Esophagus mucosa (tissue), 1 donor: ENCODE measurements around the gene PLVAP. TPM values are rescaled to one million over a fixed set of nuclear protein-coding genes. Genes with fewer than 3 reads are reported as not detected.
A peak's percentile ranks its signal among the peaks of the same experiment; 100 is the strongest.

Source experiments
- ATAC-seq: fragments of 200-7000 bp; cut with Tn5 transposase; one replicate; pipeline ENCODE4 v1.9.1; 2020
- total RNA-seq: library from RNA; stranded (reverse); gene quantifications from one replicate; pipeline ENCODE4 v1.2.4, GENCODE V29; 2023
- donor health status: DM: yes; HTN: yes; CAD: no.

Gene PLVAP
- total RNA-seq: 22.6 TPM

GRCh38 chr19:17376935-17377600 lies at the start of gene PLVAP:
PLVAP (minus strand) TSS chr19:17377342; CDS start chr19:17377288, 54 bp downstream.
- ATAC-seq: peak; percentile 60

GRCh38 chr19:17424743-17425365 lies 47.7 kb upstream of the PLVAP start:
- no peak for ATAC-seq

GRCh38 chr19:17423429-17424208 lies 46.5 kb upstream of the PLVAP start:
- ATAC-seq: no peak

DNA sequence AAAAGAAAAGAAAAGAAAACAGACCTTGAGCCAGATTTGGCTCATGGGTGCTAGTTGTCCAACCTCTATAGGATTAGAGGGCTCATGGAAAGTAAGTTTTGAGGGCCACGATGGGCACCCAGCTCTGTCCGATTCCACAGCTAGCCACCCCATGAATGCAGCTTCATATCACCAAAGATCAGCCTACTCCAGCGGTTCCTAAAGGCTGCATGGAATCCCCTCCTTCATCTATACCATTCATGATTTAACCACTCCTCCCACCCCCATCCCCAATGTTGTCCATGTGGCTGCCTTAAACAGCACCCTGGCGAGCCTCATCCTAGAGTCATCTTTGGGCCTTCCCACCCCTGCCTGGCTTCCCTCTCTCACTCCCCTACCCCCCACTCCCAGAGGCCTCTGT lies 44.8 kb upstream of the PLVAP start:
- no peak for ATAC-seq

- ATAC-seq: peak; percentile 56
Observed at GRCh38 chr19:17420475-17420924, 43.4 kb upstream of the PLVAP start.

DNA sequence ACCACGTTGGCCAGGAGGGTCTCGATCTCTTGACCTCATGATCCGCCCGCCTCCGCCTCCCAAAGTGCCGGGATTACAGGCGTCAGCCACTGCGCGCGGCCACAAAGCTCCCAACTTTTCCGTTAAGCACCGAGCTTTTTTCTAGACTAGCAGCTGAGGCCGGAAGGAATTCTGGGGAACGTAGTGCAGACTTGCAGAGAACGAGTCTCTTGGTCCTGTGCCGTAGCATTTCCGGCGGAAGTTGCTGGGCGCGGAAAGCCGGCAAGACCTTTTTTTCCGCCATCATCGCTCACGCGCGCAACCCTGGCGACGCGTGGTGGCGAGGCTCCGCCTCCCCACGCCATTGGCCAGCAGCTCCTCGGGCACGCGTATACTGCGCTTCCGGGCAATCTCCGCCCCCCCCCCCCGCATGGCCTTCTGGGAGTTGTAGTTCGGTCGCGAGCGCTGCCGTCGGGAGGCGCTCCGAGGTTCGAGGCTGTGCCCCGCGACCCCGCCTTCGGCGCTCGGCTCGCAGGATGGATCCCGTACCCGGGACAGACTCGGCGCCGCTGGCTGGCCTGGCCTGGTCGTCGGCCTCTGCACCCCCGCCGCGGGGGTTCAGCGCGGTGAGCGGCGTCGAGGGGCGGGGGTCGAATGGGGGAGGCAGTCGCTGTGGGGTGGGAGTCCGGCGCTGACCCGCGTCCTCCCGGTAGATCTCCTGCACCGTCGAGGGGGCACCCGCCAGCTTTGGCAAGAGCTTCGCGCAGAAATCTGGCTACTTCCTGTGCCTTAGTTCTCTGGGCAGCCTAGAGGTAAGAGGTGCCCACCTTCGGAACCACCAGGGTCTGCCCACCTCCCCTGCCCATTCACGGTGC lies 42.7 kb upstream of the PLVAP start, which contains the start of gene MVB12A:
MVB12A (plus strand) TSS at position 427 of the 854 bp plus-strand sequence; CDS start at position 516, 89 bp downstream.
- ATAC-seq: peak; percentile 96

DNA sequence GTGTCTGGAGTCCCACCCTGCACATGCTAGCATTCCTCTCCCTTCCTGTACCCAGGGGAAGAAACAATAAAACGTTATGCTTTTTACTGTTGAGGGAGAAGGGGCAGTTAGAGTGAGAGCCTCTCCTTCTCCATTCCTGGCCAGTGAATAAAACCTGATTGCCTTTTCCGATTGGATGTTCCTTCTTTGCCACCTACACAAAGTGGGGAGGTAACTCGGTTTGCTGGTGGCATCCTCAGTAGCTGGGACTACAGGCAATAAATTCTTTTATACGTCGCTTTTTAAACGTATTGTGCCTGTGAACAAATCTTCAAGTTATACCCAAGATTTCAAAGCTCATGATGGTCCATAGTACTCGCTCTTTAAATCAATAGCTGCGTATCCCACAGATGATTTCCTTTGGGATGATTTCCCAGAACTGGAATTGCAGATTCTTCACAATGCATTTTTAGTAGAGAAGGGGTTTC lies 42.0 kb upstream of the PLVAP start:
- ATAC-seq: no peak

DNA sequence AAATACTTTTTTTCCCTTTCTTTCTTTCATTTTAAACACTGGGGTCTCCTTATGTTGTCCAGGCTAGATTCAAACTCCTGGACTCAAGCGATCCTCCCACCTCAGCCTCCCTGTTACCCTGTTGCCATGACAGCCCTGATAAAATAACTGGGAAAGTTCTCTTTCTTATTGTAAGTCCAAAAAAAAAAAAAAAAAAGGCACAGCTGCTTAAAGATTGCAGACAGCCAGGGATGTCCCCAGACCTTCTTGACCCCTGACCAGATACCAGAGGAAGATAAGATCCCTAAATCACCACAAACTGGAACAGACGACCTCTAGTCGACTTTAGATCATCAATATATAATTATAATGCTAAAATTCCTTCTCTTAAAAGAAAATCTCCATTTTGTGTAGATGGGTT lies 41.6 kb upstream of the PLVAP start:
- no peak for ATAC-seq

- ATAC-seq: no peak
Observed at GRCh38 chr19:17415121-17415520, 38.0 kb upstream of the PLVAP start.

DNA sequence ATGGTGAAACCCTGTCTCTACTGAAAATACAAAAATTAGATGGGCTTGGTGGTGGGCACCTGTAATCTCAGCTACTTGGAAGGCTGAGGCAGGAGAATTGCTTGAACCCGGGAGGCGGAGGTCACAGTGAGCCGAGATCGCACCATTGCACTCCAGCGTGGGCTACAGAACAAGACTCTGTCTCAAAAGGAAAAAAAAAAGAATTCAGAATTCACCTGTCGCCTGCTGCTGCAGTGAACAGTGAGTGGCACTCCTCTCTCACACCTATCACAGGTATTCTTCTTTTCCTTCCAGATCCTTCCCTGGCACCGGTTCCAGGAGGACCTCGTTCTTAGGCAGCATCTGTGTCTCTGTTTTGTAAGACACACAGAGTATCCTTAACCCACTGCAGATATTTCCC lies 37.0 kb upstream of the PLVAP start:
- no peak for ATAC-seq

DNA sequence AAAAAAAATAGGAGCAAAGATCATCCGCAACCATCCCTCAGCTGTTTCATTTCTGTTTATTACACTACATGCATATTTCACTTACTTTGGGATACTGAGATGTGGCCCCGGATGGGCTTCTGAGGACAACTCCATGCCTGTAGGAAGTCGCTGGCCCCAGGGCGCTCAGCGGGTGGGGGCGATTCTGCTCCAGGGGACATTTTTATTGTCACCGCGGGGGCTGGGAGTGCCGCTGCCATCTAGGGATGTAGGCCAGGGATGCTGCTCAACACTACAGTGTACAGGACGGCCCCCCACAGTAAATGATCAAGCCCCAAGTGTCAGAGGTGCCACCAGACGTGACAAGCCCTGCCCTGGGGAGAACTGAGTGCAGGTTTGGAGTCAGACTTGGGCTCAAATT lies 34.7 kb upstream of the PLVAP start:
- ATAC-seq: no peak

DNA sequence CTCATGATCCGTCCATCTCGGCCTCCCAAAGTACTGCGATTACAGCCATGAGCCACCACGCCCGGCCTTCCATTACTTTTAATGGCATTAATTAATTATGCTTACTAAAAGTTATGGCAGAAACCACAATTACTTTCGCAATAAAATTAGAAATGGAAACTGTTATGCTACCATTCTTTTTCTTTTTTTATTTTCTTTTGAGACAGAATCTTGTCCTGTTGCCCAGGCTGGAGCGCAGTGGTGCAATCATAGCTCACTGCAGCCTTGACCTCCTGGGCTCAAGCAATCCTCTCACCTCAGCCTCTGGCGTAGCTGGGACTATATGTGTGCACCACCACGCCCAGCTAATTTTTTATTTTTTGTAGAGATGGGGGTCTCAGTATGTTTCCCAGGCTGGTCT lies 32.8 kb upstream of the PLVAP start:
- no peak for ATAC-seq

DNA sequence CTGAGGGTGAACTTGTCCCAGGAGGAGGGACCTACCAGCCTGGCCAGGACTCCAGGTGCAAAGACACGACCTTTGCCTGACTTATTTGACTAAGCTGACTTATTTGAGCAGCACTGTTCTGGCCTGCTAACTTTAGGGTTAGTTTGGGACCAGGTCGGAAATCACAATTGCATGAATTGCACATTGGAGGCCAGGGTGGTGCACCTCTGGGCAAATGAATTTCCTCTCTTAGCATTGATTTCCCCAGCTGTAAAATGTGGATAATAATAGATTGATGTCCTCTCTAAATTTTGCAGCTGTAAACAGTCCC lies 29.7 kb upstream of the PLVAP start:
- no peak for ATAC-seq

- ATAC-seq: no peak
Observed at GRCh38 chr19:17406046-17406886, 29.1 kb upstream of the PLVAP start.

GRCh38 chr19:17405250-17406045 lies 28.3 kb upstream of the PLVAP start, which contains the start of gene BST2:
BST2 (minus strand) TSS chr19:17405630; CDS start chr19:17405575, 55 bp downstream.
- ATAC-seq: peak; percentile 77

GRCh38 chr19:17404621-17405249 lies 27.6 kb upstream of the PLVAP start:
- ATAC-seq: peak; percentile 14

- no peak for ATAC-seq
Observed at GRCh38 chr19:17404015-17404414, 26.9 kb upstream of the PLVAP start.

DNA sequence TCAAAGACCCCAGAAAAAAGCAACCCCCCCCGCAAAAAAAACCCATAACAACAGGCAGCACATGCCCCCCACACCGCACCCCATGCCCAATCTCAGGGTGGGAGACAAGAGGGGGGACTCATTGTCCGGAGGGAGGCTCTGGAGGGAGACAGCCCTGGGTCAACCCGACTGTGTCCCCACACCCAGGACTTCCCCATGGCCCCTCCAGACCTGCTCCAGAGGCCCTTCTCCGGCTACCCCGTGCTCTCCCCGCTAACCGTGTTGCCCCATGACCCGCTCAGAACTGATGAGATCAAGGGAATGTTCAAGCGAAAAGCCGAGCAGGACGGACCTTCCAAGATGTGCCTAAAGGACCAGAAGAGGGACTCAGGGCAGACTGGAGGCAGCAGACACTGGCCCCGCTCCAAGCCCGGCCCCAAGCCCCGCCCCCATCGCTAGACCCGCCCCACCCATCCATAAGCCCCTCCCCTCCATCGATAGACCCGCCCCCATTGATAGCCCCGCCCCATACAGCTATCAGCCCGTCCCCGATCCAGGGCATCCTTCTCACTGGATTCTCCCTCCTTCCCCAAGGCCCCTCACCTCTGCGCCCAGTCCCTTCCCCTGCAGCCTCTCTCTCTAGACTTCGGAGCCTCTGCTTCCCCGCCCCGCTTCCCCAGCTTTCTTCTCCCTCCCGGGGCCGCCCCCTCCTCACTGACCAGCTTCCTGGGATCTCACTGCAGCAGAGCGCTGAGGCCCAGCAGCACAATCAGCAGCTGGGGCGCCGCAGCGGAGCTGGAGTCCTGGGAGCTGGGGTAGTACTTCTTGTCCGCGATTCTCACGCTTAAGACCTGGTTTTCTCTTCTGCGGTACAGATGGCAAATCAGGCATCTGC lies 26.1 kb upstream of the PLVAP start:
- peak; percentile 9 for ATAC-seq

DNA sequence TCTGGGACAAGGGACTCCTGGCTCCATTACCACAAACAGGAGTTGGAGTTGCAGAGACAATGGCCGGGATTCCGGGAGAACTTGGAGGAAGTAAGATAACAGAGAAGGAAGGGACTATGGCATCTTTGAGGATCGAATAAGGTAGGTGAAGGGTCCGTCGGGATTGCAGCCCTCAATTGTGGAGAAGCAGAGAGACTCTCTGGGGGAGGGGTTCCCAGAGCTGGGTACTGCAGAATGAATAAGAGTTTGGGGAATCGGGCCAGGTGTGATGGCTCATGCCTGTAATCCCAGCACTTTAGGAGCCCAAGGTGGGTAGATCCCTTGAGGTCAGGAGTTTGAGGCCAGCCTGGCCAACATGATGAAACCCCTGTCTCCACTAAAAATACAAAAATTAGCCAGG lies 24.5 kb upstream of the PLVAP start:
- no peak for ATAC-seq
